HEK293 (cell line): ENCODE measurements around the gene PARVA.

Source experiments
- ATF2 ChIP-seq: fragments of 450-650 bp; formaldehyde crosslinking; IDR thresholded peaks from 2 replicates; pipeline ENCODE4 v1.5.1; 2016; ENCODE audit warnings: missing biosample characterization, missing genetic modification characterization, low read depth
- BCL6B ChIP-seq: fragments of 450-650 bp; formaldehyde crosslinking; IDR thresholded peaks from 2 replicates; pipeline ENCODE4 v1.5.1; 2017; ENCODE audit warnings: missing biosample characterization, missing genetic modification characterization
- CTCF ChIP-seq: fragments of 450-650 bp; formaldehyde crosslinking; IDR thresholded peaks from 2 replicates; pipeline ENCODE4 v1.5.1; 2016; ENCODE audit warnings: missing biosample characterization, missing genetic modification characterization
- KLF10 ChIP-seq: fragments of 450-650 bp; IDR thresholded peaks from 2 replicates; pipeline ENCODE4 v1.5.1; 2018; ENCODE audit warnings: missing biosample characterization, mild to moderate bottlenecking, missing genetic modification characterization
- PRDM1 ChIP-seq: fragments of 450-650 bp; formaldehyde crosslinking; IDR thresholded peaks from 2 replicates; pipeline ENCODE4; 2016; ENCODE audit warnings: missing biosample characterization, missing genetic modification characterization
- SP2 ChIP-seq: fragments of 450-650 bp; formaldehyde crosslinking; IDR thresholded peaks from 2 replicates; pipeline ENCODE4 v1.5.1; 2016; ENCODE audit warnings: missing biosample characterization, missing genetic modification characterization
- TCF7L2 ChIP-seq: IDR thresholded peaks from 2 replicates; pipeline ENCODE4 v1.6.1; 2011; ENCODE audit warnings: low read depth, mild to moderate bottlenecking, inconsistent platforms, low read length, moderate library complexity, borderline replicate concordance
- TSHZ1 ChIP-seq: fragments of 450-650 bp; formaldehyde crosslinking; IDR thresholded peaks from 2 replicates; pipeline ENCODE4 v1.5.1; 2016; ENCODE audit warnings: missing biosample characterization, missing genetic modification characterization, borderline replicate concordance
- ZFHX2 ChIP-seq: fragments of 450-650 bp; formaldehyde crosslinking; conservative IDR thresholded peaks from 2 replicates; pipeline ENCODE4 v1.5.1; 2016; ENCODE audit warnings: missing biosample characterization, missing genetic modification characterization
- ZFP41 ChIP-seq: fragments of 450-650 bp; formaldehyde crosslinking; IDR thresholded peaks from 2 replicates; pipeline ENCODE4 v1.5.1; 2016; ENCODE audit warnings: missing biosample characterization, missing genetic modification characterization, borderline replicate concordance
- ZNF221 ChIP-seq: fragments of 450-650 bp; formaldehyde crosslinking; IDR thresholded peaks from 2 replicates; pipeline ENCODE4 v1.5.1; 2017; ENCODE audit warnings: missing biosample characterization, missing genetic modification characterization, borderline replicate concordance
- ZNF76 ChIP-seq: fragments of 450-650 bp; formaldehyde crosslinking; IDR thresholded peaks from 2 replicates; pipeline ENCODE4; 2016; ENCODE audit warnings: low read depth, missing biosample characterization, missing genetic modification characterization, borderline replicate concordance
- ZNF768 ChIP-seq: fragments of 450-650 bp; formaldehyde crosslinking; IDR thresholded peaks from 2 replicates; pipeline ENCODE4 v1.5.1; 2018; ENCODE audit warnings: missing biosample characterization, mild to moderate bottlenecking, missing genetic modification characterization
- ZNF776 ChIP-seq: fragments of 450-650 bp; formaldehyde crosslinking; IDR thresholded peaks from 2 replicates; pipeline ENCODE4 v1.5.0; 2017; ENCODE audit warnings: missing biosample characterization, missing genetic modification characterization, borderline replicate concordance

GRCh38 chr11:12480401-12480800, 103.0 kb downstream of the PARVA start:
- TF ChIP-seq CTCF (tag by site-specific recombination) = no peak
- no peak for TF ChIP-seq ZNF76 (tag by site-specific recombination)
- TF ChIP-seq ZFHX2 (tag by site-specific recombination) = no peak
- TF ChIP-seq BCL6B (tag by site-specific recombination) = no peak
- no peak for TF ChIP-seq SP2 (tag by site-specific recombination)
- TF ChIP-seq TCF7L2 = no peak
- no peak for TF ChIP-seq ZNF221 (tag by site-specific recombination)
- TF ChIP-seq ATF2 (tag by site-specific recombination) = no peak
- no peak for TF ChIP-seq ZNF768 (tag by site-specific recombination)
- no peak for TF ChIP-seq TSHZ1 (tag by site-specific recombination)
- no peak for TF ChIP-seq ZNF776
- TF ChIP-seq PRDM1 (tag by site-specific recombination) = no peak
- TF ChIP-seq KLF10 (tag by site-specific recombination) = no peak
- TF ChIP-seq ZFP41 (tag by site-specific recombination) = no peak
